Karpas-422 (cell line): ENCODE results near the gene CRYGS. TPM values are rescaled to one million over a fixed set of nuclear protein-coding genes. Genes with fewer than 3 reads are reported as not detected.
"Not testable (repeated sequence)": the region's sequence is repeated elsewhere in the genome, so short reads cannot be mapped to it uniquely, and the experiment has no call there.

Experiments
- DNase-seq: peaks from one replicate; pipeline ENCODE4 v3.0.0-alpha.2; 2015
- H2AFZ ChIP-seq: fragments of 200-600 bp; sonication (generic); 2 replicates; pipeline ENCODE4 v1.6.1; 2014; ENCODE audit warnings: antibody characterized with exemption, low read length, mixed read lengths
- H3K27ac ChIP-seq: fragments of 200-600 bp; sonication (generic); 2 replicates; pipeline ENCODE4 v1.5.1; 2014; ENCODE audit warnings: mild to moderate bottlenecking, low read length, moderate library complexity
- H3K27me3 ChIP-seq: fragments of 200-600 bp; sonication (generic); 2 replicates; pipeline ENCODE4 v1.6.1; 2014; ENCODE audit warnings: low read length, mixed read lengths
- H3K36me3 ChIP-seq: fragments of 200-600 bp; sonication (generic); 2 replicates; pipeline ENCODE4 v1.6.1; 2014; ENCODE audit warnings: low read length, mixed read lengths; ENCODE audit not compliant: insufficient read depth
- H3K4me1 ChIP-seq: fragments of 200-600 bp; sonication (generic); 2 replicates; pipeline ENCODE4 v1.6.1; 2014; ENCODE audit warnings: mild to moderate bottlenecking, low read length, mixed read lengths
- H3K4me2 ChIP-seq: fragments of 200-600 bp; sonication (generic); 2 replicates; pipeline ENCODE4 v1.6.1; 2014; ENCODE audit warnings: low read length, low read depth, mild to moderate bottlenecking; ENCODE audit not compliant: poor library complexity, severe bottlenecking
- H3K4me3 ChIP-seq: fragments of 200-600 bp; sonication (generic); 2 replicates; pipeline ENCODE4 v1.5.1; 2014; ENCODE audit warnings: mild to moderate bottlenecking, antibody characterized with exemption, low read length, mixed read lengths
- H3K79me2 ChIP-seq: fragments of 200-600 bp; sonication (generic); 2 replicates; pipeline ENCODE4 v1.6.1; 2014; ENCODE audit warnings: mild to moderate bottlenecking, low read length, mixed read lengths
- H3K9ac ChIP-seq: fragments of 200-600 bp; sonication (generic); 2 replicates; pipeline ENCODE4 v1.6.0; 2014; ENCODE audit warnings: low read length
- H3K9me2 ChIP-seq: fragments of 200-600 bp; sonication (generic), shearing (Covaris generic); replicated peaks from 2 replicates; pipeline ENCODE4 v1.6.0; 2014; ENCODE audit warnings: mild to moderate bottlenecking, low read length, moderate library complexity; ENCODE audit not compliant: insufficient read depth
- H3K9me3 ChIP-seq: fragments of 300-700, 200-600 bp; sonication (generic); 2 replicates; pipeline ENCODE4 v1.6.1; 2014; ENCODE audit warnings: low read length, mixed read lengths
- H4K20me1 ChIP-seq: fragments of 200-600 bp; sonication (generic); 2 replicates; pipeline ENCODE4 v1.6.1; 2014; ENCODE audit warnings: mild to moderate bottlenecking, antibody characterized with exemption, low read length, low read depth; ENCODE audit not compliant: insufficient read depth
- total RNA-seq: library from RNA; depleted of rRNA; stranded (reverse); fragments of >200 nt; shearing (Covaris generic); gene quantifications from 2 replicates; pipeline ENCODE4 v1.2.3, GENCODE V29; 2014; ENCODE audit warnings: low replicate concordance

CRYGS gene
- total RNA-seq, 1 experiment from 2014 or later, result 18.4 TPM

GRCh38 chr3:186499949-186500348 is 44.2 kb downstream of the CRYGS start:
- H3K27me3 ChIP-seq, H3K79me2 ChIP-seq, H2AFZ ChIP-seq, H3K9me2 ChIP-seq, H3K9ac ChIP-seq, H3K4me1 ChIP-seq, H3K4me3 ChIP-seq, H3K36me3 ChIP-seq, H3K4me2 ChIP-seq, H4K20me1 ChIP-seq, H3K27ac ChIP-seq, DNase-seq, H3K9me3 ChIP-seq: not testable (repeated sequence)

GRCh38 chr3:186498022-186498421 is 46.2 kb downstream of the CRYGS start:
- H2AFZ ChIP-seq, H3K4me3 ChIP-seq, H3K9ac ChIP-seq, H3K4me2 ChIP-seq, DNase-seq, H3K9me3 ChIP-seq, H4K20me1 ChIP-seq, H3K27ac ChIP-seq, H3K36me3 ChIP-seq, H3K27me3 ChIP-seq, H3K79me2 ChIP-seq, H3K4me1 ChIP-seq, H3K9me2 ChIP-seq: not testable (repeated sequence)

GRCh38 chr3:186497608-186498007 is 46.6 kb downstream of the CRYGS start:
- 0 out of 2 replicates have a peak, but pooled peaks cover 2% of the 10 kb centered on the region for H4K20me1 ChIP-seq
- H3K4me1 ChIP-seq, result no peaks in the 10 kb centered on the region
- H3K9me3 ChIP-seq, result no peaks in the 10 kb centered on the region
- no peak overlapping the region for H3K4me3 ChIP-seq
- no peak overlapping the region for H3K4me2 ChIP-seq
- H3K9ac ChIP-seq, result no peak overlapping the region
- H3K36me3 ChIP-seq, result no peaks in the 10 kb centered on the region
- H3K79me2 ChIP-seq, result no peaks in the 10 kb centered on the region
- no peak overlapping the region for H3K27ac ChIP-seq
- no peaks in the 10 kb centered on the region for H3K9me2 ChIP-seq
- no peaks in the 10 kb centered on the region for H3K27me3 ChIP-seq
- no peak overlapping the region for H2AFZ ChIP-seq
- DNase-seq, result no peak

GRCh38 chr3:186496635-186497034 is 47.5 kb downstream of the CRYGS start:
- no peak overlapping the region for H2AFZ ChIP-seq
- H3K9me2 ChIP-seq, result no peaks in the 10 kb centered on the region
- no peaks in the 10 kb centered on the region for H3K79me2 ChIP-seq
- H3K4me1 ChIP-seq, result no peaks in the 10 kb centered on the region
- no peak overlapping the region for H3K4me3 ChIP-seq
- no peak overlapping the region for H3K4me2 ChIP-seq
- H4K20me1 ChIP-seq, result 0 out of 2 replicates have a peak, but pooled peaks cover 2% of the 10 kb centered on the region
- no peak for DNase-seq
- H3K27ac ChIP-seq, result no peak overlapping the region
- H3K36me3 ChIP-seq, result no peaks in the 10 kb centered on the region
- no peaks in the 10 kb centered on the region for H3K9me3 ChIP-seq
- H3K27me3 ChIP-seq, result no peaks in the 10 kb centered on the region
- H3K9ac ChIP-seq, result no peak overlapping the region

GRCh38 chr3:186496016-186496415 is 48.2 kb downstream of the CRYGS start:
- H2AFZ ChIP-seq, result no peak overlapping the region
- no peaks in the 10 kb centered on the region for H3K9me2 ChIP-seq
- H3K4me3 ChIP-seq, result no peak overlapping the region
- H4K20me1 ChIP-seq, result 0 out of 2 replicates have a peak, but pooled peaks cover 2% of the 10 kb centered on the region
- no peak for DNase-seq
- no peak overlapping the region for H3K27ac ChIP-seq
- H3K9ac ChIP-seq, result no peak overlapping the region
- H3K9me3 ChIP-seq, result no peaks in the 10 kb centered on the region
- H3K36me3 ChIP-seq, result no peaks in the 10 kb centered on the region
- H3K4me1 ChIP-seq, result no peaks in the 10 kb centered on the region
- H3K4me2 ChIP-seq, result no peak overlapping the region
- no peaks in the 10 kb centered on the region for H3K27me3 ChIP-seq
- H3K79me2 ChIP-seq, result no peaks in the 10 kb centered on the region

- no peak for DNase-seq
- Histone ChIP-seq H3K36me3 (no peaks in the 10 kb centered on the region), H3K79me2 (no peaks in the 10 kb centered on the region), H3K9me3 (no peaks in the 10 kb centered on the region), H3K27me3 (no peaks in the 10 kb centered on the region), H4K20me1 (0 out of 2 replicates have a peak, but pooled peaks cover 2% of the 10 kb centered on the region), H3K9me2 (no peaks in the 10 kb centered on the region), H3K4me1 (no peaks in the 10 kb centered on the region), H3K4me2 (no peak overlapping the region), H3K9ac (no peak overlapping the region), H3K4me3 (no peak overlapping the region), H2AFZ (no peak overlapping the region), H3K27ac (no peak overlapping the region)
Observed at GRCh38 chr3:186493525-186494255, 50.5 kb downstream of the CRYGS start.

- Histone ChIP-seq H3K27ac (no peak overlapping the region), H3K36me3 (no peaks in the 10 kb centered on the region), H3K9me3 (no peaks in the 10 kb centered on the region), H3K79me2 (no peaks in the 10 kb centered on the region), H2AFZ (no peak overlapping the region), H3K27me3 (no peaks in the 10 kb centered on the region), H3K4me2 (no peak overlapping the region), H3K9ac (no peak overlapping the region), H3K4me1 (no peaks in the 10 kb centered on the region), H4K20me1 (0 out of 2 replicates have a peak, but pooled peaks cover 2% of the 10 kb centered on the region), H3K9me2 (no peaks in the 10 kb centered on the region), H3K4me3 (no peak overlapping the region)
- DNase-seq, result no peak
Observed at GRCh38 chr3:186492385-186492984, 51.7 kb downstream of the CRYGS start.

- no peak overlapping the region for H3K4me2 ChIP-seq
- H3K27ac ChIP-seq, result no peak overlapping the region
- H3K9me2 ChIP-seq, result no peaks in the 10 kb centered on the region
- H2AFZ ChIP-seq, result no peak overlapping the region
- no peaks in the 10 kb centered on the region for H3K4me1 ChIP-seq
- no peaks in the 10 kb centered on the region for H3K79me2 ChIP-seq
- DNase-seq, result no peak
- 0 out of 2 replicates have a peak, but pooled peaks cover 2% of the 10 kb centered on the region for H4K20me1 ChIP-seq
- no peak overlapping the region for H3K4me3 ChIP-seq
- no peaks in the 10 kb centered on the region for H3K36me3 ChIP-seq
- no peaks in the 10 kb centered on the region for H3K9me3 ChIP-seq
- H3K9ac ChIP-seq, result no peak overlapping the region
- H3K27me3 ChIP-seq, result no peaks in the 10 kb centered on the region
Observed at GRCh38 chr3:186489507-186489906, 54.7 kb downstream of the CRYGS start.
